BLaER1 (cell line): Measurements from ENCODE around the gene SLC9A8.
"Not testable (repeated sequence)": the region's sequence is repeated elsewhere in the genome, so short reads cannot be mapped to it uniquely, and the experiment has no call there.

ENCODE experiments used
- H3K27ac ChIP-seq: shearing (Covaris generic); formaldehyde crosslinking; 2 replicates; pipeline ENCODE4 v1.8.1; 2022
- H3K27me3 ChIP-seq: shearing (Covaris generic); formaldehyde crosslinking; 2 replicates; pipeline ENCODE4 v1.8.1; 2022
- H3K36me3 ChIP-seq: shearing (Covaris generic); formaldehyde crosslinking; 2 replicates; pipeline ENCODE4 v1.8.1; 2022
- H3K4me1 ChIP-seq: shearing (Covaris generic); formaldehyde crosslinking; 2 replicates; pipeline ENCODE4 v1.8.1; 2022
- H3K4me2 ChIP-seq: shearing (Covaris generic); formaldehyde crosslinking; 2 replicates; pipeline ENCODE4 v1.8.1; 2022
- H3K4me3 ChIP-seq: shearing (Covaris generic); formaldehyde crosslinking; 2 replicates; pipeline ENCODE4 v1.8.1; 2022
- H3K9ac ChIP-seq: shearing (Covaris generic); formaldehyde crosslinking; 2 replicates; pipeline ENCODE4 v1.8.1; 2022
- H3K9me3 ChIP-seq: shearing (Covaris generic); formaldehyde crosslinking; 2 replicates; pipeline ENCODE4 v1.8.1; 2022
- H4K20me1 ChIP-seq: shearing (Covaris generic); formaldehyde crosslinking; 2 replicates; pipeline ENCODE4 v1.8.1; 2022
- Cebpa-rat ChIP-seq: shearing (Covaris generic); IDR thresholded peaks from 2 replicates; pipeline ENCODE4 v1.8.1; 2022

Gene SLC9A8

GRCh38 chr20:49858076-49858585 is 45.5 kb downstream of the SLC9A8 start:
- TF ChIP-seq Cebpa-rat = no peak
- Histone ChIP-seq H4K20me1 (no peaks in the 10 kb centered on the region), H3K4me1 (no peaks in the 10 kb centered on the region), H3K9ac (no peak overlapping the region), H3K9me3 (no peaks in the 10 kb centered on the region), H3K36me3 (peaks cover 58% of the 10 kb centered on the region), H3K4me2 (no peak overlapping the region), H3K4me3 (no peak overlapping the region), H3K27ac (no peak overlapping the region), H3K27me3 (no peaks in the 10 kb centered on the region)

GRCh38 chr20:49859011-49859410 is 46.4 kb downstream of the SLC9A8 start:
- Histone ChIP-seq H4K20me1 (no peaks in the 10 kb centered on the region), H3K27me3 (no peaks in the 10 kb centered on the region), H3K4me3 (no peak overlapping the region), H3K9ac (no peak overlapping the region), H3K27ac (no peak overlapping the region), H3K4me2 (no peak overlapping the region), H3K4me1 (no peaks in the 10 kb centered on the region), H3K36me3 (peaks cover 50% of the 10 kb centered on the region), H3K9me3 (no peaks in the 10 kb centered on the region)
- TF ChIP-seq Cebpa-rat = no peak

GRCh38 chr20:49859807-49860206 is 47.2 kb downstream of the SLC9A8 start:
- no peak overlapping the region for H3K27ac ChIP-seq
- no peak for TF ChIP-seq Cebpa-rat
- H3K4me1 ChIP-seq = no peaks in the 10 kb centered on the region
- no peaks in the 10 kb centered on the region for H4K20me1 ChIP-seq
- no peaks in the 10 kb centered on the region for H3K27me3 ChIP-seq
- no peaks in the 10 kb centered on the region for H3K9me3 ChIP-seq
- H3K4me2 ChIP-seq = no peak overlapping the region
- no peak overlapping the region for H3K4me3 ChIP-seq
- no peak overlapping the region for H3K9ac ChIP-seq
- H3K36me3 ChIP-seq = peaks cover 55% of the 10 kb centered on the region

- not testable (repeated sequence) for H4K20me1 ChIP-seq, H3K4me3 ChIP-seq, H3K9me3 ChIP-seq, H3K9ac ChIP-seq, H3K27ac ChIP-seq, H3K4me2 ChIP-seq, H3K4me1 ChIP-seq, H3K27me3 ChIP-seq
- peaks cover 54% of the 10 kb centered on the region for H3K36me3 ChIP-seq
Observed at GRCh38 chr20:49861232-49861631, 48.6 kb downstream of the SLC9A8 start.

GRCh38 chr20:49862607-49863200 is 50.1 kb downstream of the SLC9A8 start:
- Histone ChIP-seq H3K9ac (no peak overlapping the region), H3K36me3 (peaks cover 41% of the 10 kb centered on the region), H3K4me2 (no peak overlapping the region), H3K4me1 (peaks cover 2% of the 10 kb centered on the region), H3K27me3 (no peaks in the 10 kb centered on the region), H4K20me1 (no peaks in the 10 kb centered on the region), H3K4me3 (no peak overlapping the region), H3K27ac (no peak overlapping the region), H3K9me3 (no peaks in the 10 kb centered on the region)
- TF ChIP-seq Cebpa-rat = no peak

GRCh38 chr20:49863666-49864065 is 51.0 kb downstream of the SLC9A8 start:
- peaks cover 38% of the 10 kb centered on the region for H3K36me3 ChIP-seq
- no peak overlapping the region for H3K4me3 ChIP-seq
- peaks cover 12% of the 10 kb centered on the region for H3K4me1 ChIP-seq
- no peaks in the 10 kb centered on the region for H4K20me1 ChIP-seq
- no peak overlapping the region for H3K4me2 ChIP-seq
- TF ChIP-seq Cebpa-rat = no peak
- H3K27me3 ChIP-seq = no peaks in the 10 kb centered on the region
- H3K9me3 ChIP-seq = no peaks in the 10 kb centered on the region
- H3K27ac ChIP-seq = no peak overlapping the region
- no peak overlapping the region for H3K9ac ChIP-seq

GRCh38 chr20:49865559-49865958 is 52.9 kb downstream of the SLC9A8 start:
- TF ChIP-seq Cebpa-rat = no peak
- Histone ChIP-seq H3K9me3 (no peaks in the 10 kb centered on the region), H3K27me3 (no peaks in the 10 kb centered on the region), H3K4me2 (no peak overlapping the region), H3K27ac (no peak overlapping the region), H3K9ac (no peak overlapping the region), H3K36me3 (peaks cover 32% of the 10 kb centered on the region), H4K20me1 (no peaks in the 10 kb centered on the region), H3K4me3 (no peak overlapping the region), H3K4me1 (peaks cover 15% of the 10 kb centered on the region)

- Histone ChIP-seq H3K4me1 (peaks cover 15% of the 10 kb centered on the region), H3K9me3 (no peaks in the 10 kb centered on the region), H4K20me1 (no peaks in the 10 kb centered on the region), H3K27ac (no peak overlapping the region), H3K27me3 (no peaks in the 10 kb centered on the region), H3K9ac (no peak overlapping the region), H3K36me3 (peaks cover 27% of the 10 kb centered on the region), H3K4me2 (no peak overlapping the region), H3K4me3 (no peak overlapping the region)
- TF ChIP-seq Cebpa-rat = no peak
Observed at GRCh38 chr20:49866051-49866450, 53.4 kb downstream of the SLC9A8 start.

- Histone ChIP-seq H3K36me3 (peaks cover 30% of the 10 kb centered on the region), H3K9ac (peak overlapping the region; percentile 23; the same call in 1 of the 2 replicates), H3K27me3 (no peaks in the 10 kb centered on the region), H3K4me1 (peaks cover 15% of the 10 kb centered on the region), H3K9me3 (no peaks in the 10 kb centered on the region), H3K27ac (peak overlapping the region; percentile 42; the same call in 1 of the 2 replicates), H3K4me3 (no peak overlapping the region), H3K4me2 (peak overlapping the region; percentile 67), H4K20me1 (no peaks in the 10 kb centered on the region)
- TF ChIP-seq Cebpa-rat = no peak
Observed at GRCh38 chr20:49867453-49868215, 55.0 kb downstream of the SLC9A8 start.

- Histone ChIP-seq H3K4me3 (no peak overlapping the region), H3K9ac (peak overlapping the region; percentile 23; the same call in 1 of the 2 replicates), H3K9me3 (no peaks in the 10 kb centered on the region), H3K27ac (peak overlapping the region; percentile 42; the same call in 1 of the 2 replicates), H4K20me1 (no peaks in the 10 kb centered on the region), H3K27me3 (no peaks in the 10 kb centered on the region), H3K4me2 (peak overlapping the region; percentile 67), H3K36me3 (peaks cover 30% of the 10 kb centered on the region), H3K4me1 (peaks cover 15% of the 10 kb centered on the region)
- no peak for TF ChIP-seq Cebpa-rat
Observed at GRCh38 chr20:49868538-49868937, 55.9 kb downstream of the SLC9A8 start.
